ENCODE measurements around the gene MRPS15.

Gene MRPS15

DNA sequence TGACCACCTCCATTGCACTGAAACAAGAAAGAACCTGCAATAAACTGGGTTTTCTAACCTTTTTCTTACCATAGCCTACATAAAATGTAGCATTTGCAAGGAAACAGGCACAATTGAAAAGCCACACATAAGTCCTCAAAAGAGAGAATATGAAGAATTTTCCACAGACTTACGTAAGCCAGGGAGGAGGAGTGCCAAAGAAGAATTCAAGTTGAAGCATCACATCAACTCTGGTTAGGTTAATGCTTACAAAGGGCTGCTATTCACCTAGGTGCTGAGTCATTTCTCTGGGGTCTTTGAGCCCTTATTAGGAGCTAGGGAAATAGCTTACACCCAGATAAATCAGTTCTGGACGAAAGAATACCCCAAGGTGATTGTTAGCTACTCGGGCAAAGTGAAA is 23.5 kb downstream of the MRPS15 start:
- DNase-seq, result no peak
- in situ Hi-C loops (cut with HindIII; ENCODE audit: low pct_ligation_motif_present, low pct_unique_long_range_greater_than_20kb, low sequenced_read_pairs), result no loop called here

DNA sequence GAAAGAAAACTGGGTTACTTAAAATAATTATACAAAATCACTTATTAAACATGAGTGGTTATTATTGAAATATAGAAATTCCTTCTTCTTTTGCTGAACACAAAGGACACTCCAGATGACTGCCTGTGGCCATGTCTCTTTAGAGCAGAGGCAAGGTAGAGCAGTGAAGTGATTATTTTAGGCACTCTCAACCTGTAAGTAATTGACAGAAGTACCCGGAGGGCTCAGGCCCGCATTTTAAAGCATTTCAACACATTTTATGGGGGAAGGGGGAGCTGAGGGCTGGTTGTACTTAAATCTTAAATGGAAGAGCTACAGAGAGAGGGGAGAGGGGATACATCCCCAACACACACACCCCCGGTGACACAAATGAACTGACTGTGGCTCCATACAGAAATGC is 24.1 kb downstream of the MRPS15 start:
- no peak for DNase-seq
- in situ Hi-C loops (cut with HindIII; ENCODE audit: low pct_ligation_motif_present, low pct_unique_long_range_greater_than_20kb, low sequenced_read_pairs), result no loop called here

DNA sequence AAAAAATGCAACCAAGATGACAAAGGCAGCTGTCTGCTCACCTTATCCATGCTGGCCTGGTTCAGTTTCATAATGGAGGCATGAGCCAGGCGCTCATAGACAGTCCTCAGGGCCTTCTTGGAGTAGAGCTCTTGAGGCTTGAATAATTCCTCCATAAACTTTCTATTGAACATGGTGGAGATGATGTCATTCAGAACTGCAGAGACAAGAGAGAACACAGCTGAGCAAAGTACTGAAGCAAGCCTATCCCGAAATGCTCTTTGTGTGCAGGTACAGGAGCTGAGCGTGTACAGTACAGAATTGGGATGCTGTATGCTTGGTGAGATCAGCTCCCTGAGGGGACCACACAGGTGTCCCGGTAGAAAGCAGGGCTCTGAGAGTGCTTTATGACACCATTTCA is 25.5 kb downstream of the MRPS15 start:
- in situ Hi-C loops (cut with HindIII; ENCODE audit: low pct_ligation_motif_present, low pct_unique_long_range_greater_than_20kb, low sequenced_read_pairs), result no loop called here
- no peak for DNase-seq

DNA sequence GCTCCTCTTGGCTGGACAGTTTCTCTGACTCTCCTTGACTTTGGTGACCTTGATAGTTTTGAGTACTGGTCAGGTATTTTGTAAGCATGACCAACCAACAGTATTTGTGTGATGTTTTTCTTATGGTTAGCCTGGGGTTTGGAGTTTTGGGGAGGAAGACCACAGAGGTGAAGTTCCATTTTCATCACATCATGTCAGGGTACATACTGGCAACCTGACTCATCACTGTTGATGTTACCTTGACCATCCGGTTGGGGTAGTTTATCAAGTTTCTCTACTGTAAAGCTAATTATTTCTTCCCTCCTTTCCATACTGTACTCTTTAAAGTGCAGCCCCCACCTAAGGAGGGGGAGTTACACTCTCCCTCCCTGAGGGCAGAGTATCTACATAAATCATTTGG is 27.4 kb downstream of the MRPS15 start:
- in situ Hi-C loops (cut with HindIII; ENCODE audit: low pct_ligation_motif_present, low pct_unique_long_range_greater_than_20kb, low sequenced_read_pairs), result no loop called here
- DNase-seq, result peak; percentile 22

DNA sequence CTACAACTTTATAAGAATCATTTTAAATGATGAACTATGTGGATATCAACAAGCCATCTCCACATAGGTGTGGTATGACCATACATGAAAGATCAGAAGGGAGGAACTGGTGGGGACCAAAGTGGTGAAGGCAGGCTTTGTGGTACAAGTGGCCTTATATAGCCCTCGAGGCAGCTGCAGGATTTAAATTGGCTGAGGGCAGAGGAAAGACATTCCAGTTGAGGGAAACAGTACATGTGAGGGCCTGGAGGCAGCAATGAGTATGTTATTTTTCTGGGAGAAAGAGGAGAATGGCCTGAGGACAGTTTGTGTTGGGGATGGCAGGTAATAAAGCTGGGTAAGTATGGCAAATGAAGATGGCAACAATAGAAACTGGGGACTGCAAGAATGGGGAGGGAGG is 31.1 kb downstream of the MRPS15 start:
- in situ Hi-C loops (cut with HindIII; ENCODE audit: low pct_ligation_motif_present, low pct_unique_long_range_greater_than_20kb, low sequenced_read_pairs), result no loop called here

DNA sequence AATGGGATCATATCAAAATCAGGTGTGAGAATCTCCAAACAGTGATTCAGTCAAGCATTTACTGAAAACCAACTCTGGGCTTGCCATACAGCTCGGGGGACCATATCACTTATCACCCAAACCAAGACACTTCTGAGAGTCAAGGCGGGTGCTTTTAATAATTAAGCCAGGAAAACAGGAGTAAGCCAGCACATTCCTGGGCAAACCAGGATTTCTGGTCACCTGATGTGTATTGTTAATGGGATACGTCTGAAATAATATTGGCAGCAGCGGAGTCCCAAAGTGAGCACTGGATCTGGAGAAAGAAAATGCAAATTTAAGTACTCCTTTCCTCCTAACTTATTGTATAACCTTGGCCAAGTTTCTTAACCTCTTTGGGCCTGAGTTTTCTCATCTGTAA is 31.6 kb downstream of the MRPS15 start:
- in situ Hi-C loops (cut with HindIII; ENCODE audit: low pct_ligation_motif_present, low pct_unique_long_range_greater_than_20kb, low sequenced_read_pairs), result no loop called here
- DNase-seq, result peak; percentile 55

More for the DNA sequence above, 31.1 kb downstream of the MRPS15 start:
- DNase-seq, result no peak

DNA sequence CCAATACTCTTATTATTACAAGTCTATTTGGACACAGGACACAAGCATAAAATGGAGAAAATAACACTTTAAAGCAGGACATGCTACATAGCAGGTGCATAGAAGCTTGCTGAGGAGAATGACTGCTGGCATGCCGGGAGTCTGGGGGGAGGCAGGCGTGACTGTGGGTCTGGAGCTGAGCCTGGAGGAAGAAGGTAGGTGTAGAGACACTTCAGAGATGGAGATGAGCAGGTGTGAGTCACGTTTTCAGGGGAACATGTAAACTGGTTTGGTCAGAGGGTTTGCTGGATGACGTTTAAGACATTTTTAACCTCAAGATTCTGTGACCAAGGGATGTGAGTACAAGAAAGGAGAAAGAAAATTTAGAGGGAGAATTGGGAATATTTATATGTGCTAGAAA is 38.4 kb downstream of the MRPS15 start:
- DNase-seq, result no peak
- in situ Hi-C loops (cut with HindIII; ENCODE audit: low pct_ligation_motif_present, low pct_unique_long_range_greater_than_20kb, low sequenced_read_pairs), result no loop called here

DNA sequence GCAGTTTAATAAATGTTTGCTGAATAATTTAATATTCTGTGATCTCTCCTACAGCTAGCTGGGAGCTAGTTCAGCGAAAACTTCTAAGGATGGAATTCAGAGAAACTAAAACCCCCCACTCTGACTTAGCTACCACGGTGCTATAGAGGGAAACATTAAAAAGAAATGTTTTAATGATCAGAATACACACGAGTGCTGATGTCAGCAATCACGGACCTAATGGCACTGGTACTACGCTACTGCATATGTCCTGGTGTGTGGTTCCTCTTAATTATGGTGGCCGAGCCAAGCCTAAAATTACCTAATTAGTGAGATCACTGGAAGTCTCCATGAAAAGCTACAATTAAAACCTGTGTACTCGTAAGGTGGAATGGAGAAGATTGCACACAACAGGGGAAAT is 42.5 kb downstream of the MRPS15 start:
- in situ Hi-C loops (cut with HindIII; ENCODE audit: low pct_ligation_motif_present, low pct_unique_long_range_greater_than_20kb, low sequenced_read_pairs), result no loop called here
- no peak for DNase-seq

DNA sequence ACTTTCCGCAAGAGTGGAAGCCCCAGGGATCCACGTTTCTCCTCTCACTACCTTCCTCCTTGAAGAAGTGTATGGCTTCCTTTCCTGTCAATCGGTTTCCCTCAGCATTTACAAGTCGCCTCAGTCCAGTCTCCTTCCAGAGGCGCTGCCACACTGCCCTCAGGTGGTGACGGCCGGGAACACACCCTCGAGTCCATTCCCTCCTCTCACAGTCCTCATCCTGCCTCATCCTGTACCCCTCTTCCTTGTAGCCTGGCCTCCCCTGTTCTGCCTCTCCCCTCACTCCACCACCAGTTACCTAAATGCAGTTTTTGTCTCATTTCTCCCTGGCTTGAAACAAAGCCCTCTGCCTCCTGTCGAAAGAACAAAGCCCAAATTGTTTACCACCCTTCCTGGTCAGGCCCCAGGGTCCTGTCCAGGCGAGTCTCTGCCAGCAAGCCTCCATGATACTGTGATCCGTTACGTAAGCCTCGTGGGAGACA is 43.3 kb downstream of the MRPS15 start:
- in situ Hi-C loops (cut with HindIII; ENCODE audit: low pct_ligation_motif_present, low pct_unique_long_range_greater_than_20kb, low sequenced_read_pairs), result no loop called here
- DNase-seq, result peak; percentile 84

DNA sequence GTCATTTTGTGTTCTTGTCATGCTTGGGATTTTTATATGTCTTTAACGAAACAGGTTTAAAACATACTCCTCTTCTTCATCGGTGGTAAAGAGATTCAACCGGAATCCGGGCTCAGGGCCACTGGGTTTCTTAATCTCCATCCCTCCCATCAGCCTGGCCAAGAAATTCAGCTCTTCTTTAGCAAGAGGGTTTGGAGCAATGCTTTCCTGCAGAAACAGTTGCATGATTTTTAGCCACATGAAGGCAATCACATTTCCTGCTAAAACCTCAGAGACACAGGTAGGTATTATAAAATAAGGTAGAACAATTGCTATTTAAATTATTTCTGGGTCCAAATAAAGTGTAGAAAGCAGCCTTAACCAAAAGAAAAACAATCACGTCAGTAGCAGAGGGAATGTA is 43.8 kb downstream of the MRPS15 start:
- in situ Hi-C loops (cut with HindIII; ENCODE audit: low pct_ligation_motif_present, low pct_unique_long_range_greater_than_20kb, low sequenced_read_pairs), result no loop called here

DNA sequence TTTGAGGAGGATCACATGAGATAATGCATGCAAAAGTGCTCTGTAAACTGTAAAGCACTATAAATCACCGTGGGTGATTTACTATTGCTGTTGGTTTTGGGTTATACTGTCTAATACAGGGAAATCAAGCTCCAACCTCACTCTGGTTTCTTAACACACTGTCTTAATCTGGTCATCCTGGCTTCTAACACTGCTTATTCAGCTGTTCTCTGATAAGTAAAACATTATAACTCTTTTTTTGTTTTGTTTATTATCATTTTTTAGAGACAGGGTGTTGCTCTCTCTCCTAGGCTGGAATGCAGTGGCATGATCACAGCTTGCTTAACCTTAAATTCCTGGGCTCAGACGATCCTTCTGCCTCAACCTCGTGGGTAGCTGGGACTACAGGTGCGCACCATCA is 44.6 kb downstream of the MRPS15 start:
- DNase-seq, result no peak
- in situ Hi-C loops (cut with HindIII; ENCODE audit: low pct_ligation_motif_present, low pct_unique_long_range_greater_than_20kb, low sequenced_read_pairs), result no loop called here

More for the DNA sequence above, 43.8 kb downstream of the MRPS15 start:
- DNase-seq, result no peak

DNA sequence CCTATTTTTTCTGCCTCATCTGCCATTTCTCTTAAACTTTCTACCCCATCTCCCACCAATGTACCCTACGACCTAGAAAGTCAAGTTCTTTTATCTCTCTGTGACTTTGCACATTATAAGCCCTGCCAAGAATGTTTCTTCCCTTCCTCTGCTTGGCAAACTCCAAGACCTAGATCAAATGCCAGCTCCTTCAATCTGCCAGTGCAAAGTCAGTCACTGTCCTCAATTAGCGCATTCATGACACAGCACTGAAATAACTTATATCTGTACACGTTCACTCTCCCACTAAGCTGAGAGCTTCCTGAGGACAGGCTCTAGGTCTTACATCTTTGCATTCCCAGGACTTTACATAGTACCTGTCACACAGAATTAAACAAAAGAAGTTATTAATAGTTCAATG is 45.0 kb downstream of the MRPS15 start:
- DNase-seq, result no peak
- in situ Hi-C loops (cut with HindIII; ENCODE audit: low pct_ligation_motif_present, low pct_unique_long_range_greater_than_20kb, low sequenced_read_pairs), result no loop called here

DNA sequence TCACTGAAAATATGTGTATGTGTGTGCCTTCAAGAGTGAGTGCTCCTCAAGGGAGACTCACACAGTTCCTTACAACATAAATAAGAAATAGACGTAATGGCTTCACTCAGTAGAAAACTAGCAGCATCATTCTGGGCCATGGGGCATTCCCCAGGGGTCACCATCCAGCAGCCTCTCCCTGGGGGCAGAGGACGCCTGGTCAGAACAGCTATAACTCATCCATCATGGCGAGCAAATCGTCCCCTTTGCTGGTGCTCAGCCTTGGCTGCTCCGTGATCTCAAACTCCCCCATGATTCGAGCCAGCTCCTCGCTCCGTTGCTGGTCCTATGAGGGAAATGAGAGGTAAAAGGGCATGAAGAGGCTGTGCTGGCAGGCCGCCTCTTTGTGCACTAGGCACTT is 46.3 kb downstream of the MRPS15 start:
- in situ Hi-C loops (cut with HindIII; ENCODE audit: low pct_ligation_motif_present, low pct_unique_long_range_greater_than_20kb, low sequenced_read_pairs), result no loop called here
- DNase-seq, result no peak

DNA sequence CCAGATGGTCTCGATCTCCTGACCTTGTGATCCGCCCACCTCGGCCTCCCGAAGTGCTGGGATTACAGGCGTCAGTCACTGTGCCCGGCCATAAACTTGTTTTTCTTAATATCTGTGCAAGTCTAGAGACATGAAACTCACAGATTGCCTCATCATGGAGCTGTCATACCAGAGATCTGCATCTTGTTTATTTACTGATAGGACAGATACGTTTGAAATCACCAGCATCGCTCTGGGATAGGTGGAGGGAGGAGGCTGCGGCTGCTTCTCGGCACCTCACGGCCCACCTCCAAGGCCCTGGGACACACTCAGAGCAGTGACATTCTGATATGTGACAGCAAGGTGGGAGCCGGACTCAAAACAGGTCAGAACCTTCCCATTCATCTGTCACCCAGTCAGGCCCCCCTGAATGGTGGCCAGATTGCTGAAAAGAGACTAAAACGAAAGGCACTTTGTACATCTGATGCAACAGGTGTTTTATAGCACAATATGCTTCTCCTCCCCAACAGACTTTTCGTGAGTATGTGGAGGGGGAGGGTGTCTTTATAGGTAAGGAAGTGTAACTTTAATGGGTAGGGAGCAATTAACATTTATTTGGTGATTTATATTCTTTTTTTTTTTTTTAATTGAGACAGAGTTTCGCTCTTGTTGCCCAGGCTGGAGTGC is 48.4 kb downstream of the MRPS15 start:
- DNase-seq, result no peak
- in situ Hi-C loops (cut with HindIII; ENCODE audit: low pct_ligation_motif_present, low pct_unique_long_range_greater_than_20kb, low sequenced_read_pairs), result no loop called here

DNA sequence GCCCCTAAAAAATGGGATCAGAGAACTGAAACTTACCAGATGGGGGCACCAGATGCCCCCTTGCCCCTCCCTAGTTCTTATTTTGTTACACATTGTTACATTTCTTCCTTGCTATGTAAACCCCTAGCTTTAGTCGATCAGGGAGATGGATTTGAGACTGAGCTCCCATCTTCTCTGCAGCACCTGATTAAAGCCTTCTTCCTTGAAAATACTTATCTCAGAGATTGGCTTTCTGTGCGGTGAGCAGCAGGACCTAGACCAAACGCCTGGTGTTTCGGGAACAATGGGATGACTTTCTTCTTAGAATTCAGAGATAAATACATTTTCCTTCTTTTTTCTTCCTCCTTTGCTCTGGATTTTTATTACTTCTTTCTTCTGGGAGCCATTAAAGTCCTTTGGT is 49.8 kb downstream of the MRPS15 start:
- in situ Hi-C loops (cut with HindIII; ENCODE audit: low pct_ligation_motif_present, low pct_unique_long_range_greater_than_20kb, low sequenced_read_pairs), result no loop called here
- no peak for DNase-seq

DNA sequence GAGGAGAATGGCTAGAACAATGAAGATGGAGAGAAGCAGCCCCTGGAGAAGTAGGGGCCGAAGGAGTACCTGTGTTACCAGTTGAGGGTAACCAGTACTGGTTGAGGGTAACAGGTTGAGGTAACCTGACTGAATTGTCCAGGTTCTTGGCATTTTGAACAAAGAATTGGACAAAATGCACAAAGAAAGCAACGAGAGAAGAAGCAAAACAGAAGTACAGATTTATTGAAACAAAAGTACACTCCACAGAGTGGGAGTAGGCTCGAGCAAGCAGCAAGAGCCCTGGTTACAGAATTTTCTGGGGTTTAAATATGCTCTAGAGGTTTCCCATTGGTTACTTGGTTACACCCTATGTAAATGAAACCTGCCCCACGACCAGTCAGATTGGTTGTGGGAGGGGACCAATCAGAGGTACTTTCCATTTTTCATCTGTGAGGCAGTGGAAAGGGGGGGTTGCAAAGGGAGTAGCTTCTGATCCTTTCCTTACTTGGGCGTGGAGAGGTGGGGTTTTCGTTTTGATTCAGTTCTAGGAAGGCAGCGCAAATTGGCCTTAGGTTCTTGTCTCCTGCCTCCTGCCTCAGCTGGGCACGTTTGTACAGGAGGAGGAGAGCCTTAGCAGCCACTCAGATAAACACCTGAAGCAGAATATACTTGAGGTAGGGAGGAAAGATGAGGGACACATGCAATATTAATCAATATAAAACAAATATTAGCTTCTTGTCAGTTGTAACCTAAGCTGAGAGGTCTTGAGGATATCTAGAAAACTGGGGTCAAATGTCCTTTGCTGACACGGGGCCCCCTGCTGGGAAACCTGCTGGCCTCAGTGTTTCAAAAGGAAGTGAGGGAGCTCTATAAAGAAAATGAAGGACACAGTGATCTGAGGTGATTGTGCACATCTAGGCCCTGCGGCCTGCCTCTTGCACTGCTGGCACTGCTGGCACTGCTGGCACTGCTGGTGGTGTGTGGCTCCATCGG is 52.2 kb downstream of the MRPS15 start:
- in situ Hi-C loops (cut with HindIII; ENCODE audit: low pct_ligation_motif_present, low pct_unique_long_range_greater_than_20kb, low sequenced_read_pairs), result no loop called here
- peak; percentile 95 for DNase-seq

DNA sequence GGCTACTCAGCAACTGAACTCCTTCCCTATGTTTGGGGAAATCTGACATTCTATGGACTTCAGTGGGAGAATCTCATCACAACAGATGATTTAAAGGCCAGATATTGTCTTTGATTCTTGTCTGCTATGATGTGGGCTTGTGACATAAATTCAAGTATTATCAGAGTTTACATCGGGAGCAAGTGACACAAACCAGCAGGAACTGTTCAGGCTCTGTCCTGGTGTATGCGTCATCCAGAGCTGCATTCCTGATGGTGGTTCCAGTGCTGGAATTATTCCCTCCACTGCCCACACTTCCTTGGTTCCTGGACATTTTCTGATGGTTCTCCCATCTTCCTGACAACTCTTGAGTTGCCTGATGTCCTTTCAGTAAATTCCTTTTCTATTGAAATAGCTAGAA is 55.7 kb downstream of the MRPS15 start:
- in situ Hi-C loops (cut with HindIII; ENCODE audit: low pct_ligation_motif_present, low pct_unique_long_range_greater_than_20kb, low sequenced_read_pairs), result no loop called here
- peak; percentile 65 for DNase-seq

DNA sequence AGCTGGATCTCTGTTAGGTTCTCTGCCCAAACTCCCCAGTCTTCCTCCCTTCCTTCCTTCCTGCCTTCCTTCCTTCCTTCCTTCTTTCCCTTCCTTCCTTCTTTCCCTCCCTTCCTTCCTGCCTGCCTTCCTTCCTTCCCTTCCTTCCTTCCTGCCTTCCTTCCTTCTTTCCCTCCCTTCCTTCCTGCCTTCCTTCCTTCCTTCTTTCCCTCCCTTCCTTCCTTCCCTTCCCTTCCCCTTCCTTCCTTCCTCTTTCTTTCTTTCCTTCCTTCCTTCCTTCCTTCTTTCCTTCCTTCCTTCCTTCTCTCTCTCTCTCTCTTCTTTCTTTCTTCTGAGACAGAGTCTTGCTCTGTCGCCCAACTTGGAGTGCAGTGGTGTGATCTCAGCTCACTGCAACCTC is 57.7 kb downstream of the MRPS15 start:
- no peak for DNase-seq
- in situ Hi-C loops (cut with HindIII; ENCODE audit: low pct_ligation_motif_present, low pct_unique_long_range_greater_than_20kb, low sequenced_read_pairs), result no loop called here

Measured in ACHN (cell line).